ENCODE results near the gene CAPN5. TPM values are rescaled to one million over a fixed set of nuclear protein-coding genes. Genes with fewer than 3 reads are reported as not detected.

The CAPN5 gene
- total and polyA plus RNA-seq, 10 donors: 0.80 to 9.2 (median 4.6) TPM

- intact Hi-C loops (cut with DNase I; ENCODE audit: low total_unique reads): loop anchor here (5.0 kb wide), 2 partner anchors 57 to 417 kb away; no protein-coding TSS in a partner anchor
- no peak overlapping the region for H3K4me3 ChIP-seq
Measured at GRCh38 chr11:77129842-77130756, 63.3 kb downstream of the CAPN5 start.

GRCh38 chr11:77130763-77131513 lies 64.2 kb downstream of the CAPN5 start:
- WGBS, 5 donors: 67 to 90% (median 80%) methylated on average over 3 to 9 of the region's 9 CpGs

More at GRCh38 chr11:77129842-77130756, 63.3 kb downstream of the CAPN5 start:
- Histone ChIP-seq H3K27me3 (replicated peaks in 1 of 7) (peaks cover 0 to 27% (median 0%) of the 10 kb centered on the region in 7 donors), H3K4me1 (peaks cover 13 to 22% (median 18%) of the 10 kb centered on the region in 6 donors), H3K9me3 (no peaks in the 10 kb centered on the region), H3K36me3 (no peaks in the 10 kb centered on the region), H3K27ac (no peak overlapping the region)
- TF ChIP-seq, protein P1, sequence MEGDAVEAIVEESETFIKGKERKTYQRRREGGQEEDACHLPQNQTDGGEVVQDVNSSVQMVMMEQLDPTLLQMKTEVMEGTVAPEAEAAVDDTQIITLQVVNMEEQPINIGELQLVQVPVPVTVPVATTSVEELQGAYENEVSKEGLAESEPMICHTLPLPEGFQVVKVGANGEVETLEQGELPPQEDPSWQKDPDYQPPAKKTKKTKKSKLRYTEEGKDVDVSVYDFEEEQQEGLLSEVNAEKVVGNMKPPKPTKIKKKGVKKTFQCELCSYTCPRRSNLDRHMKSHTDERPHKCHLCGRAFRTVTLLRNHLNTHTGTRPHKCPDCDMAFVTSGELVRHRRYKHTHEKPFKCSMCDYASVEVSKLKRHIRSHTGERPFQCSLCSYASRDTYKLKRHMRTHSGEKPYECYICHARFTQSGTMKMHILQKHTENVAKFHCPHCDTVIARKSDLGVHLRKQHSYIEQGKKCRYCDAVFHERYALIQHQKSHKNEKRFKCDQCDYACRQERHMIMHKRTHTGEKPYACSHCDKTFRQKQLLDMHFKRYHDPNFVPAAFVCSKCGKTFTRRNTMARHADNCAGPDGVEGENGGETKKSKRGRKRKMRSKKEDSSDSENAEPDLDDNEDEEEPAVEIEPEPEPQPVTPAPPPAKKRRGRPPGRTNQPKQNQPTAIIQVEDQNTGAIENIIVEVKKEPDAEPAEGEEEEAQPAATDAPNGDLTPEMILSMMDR (IDR thresholded peaks at IDR 0.05 in 8 of 11, conservative IDR thresholded peaks at IDR 0.05 in 3 of 11): no peak
- TF ChIP-seq POLR2A (IDR thresholded peaks at IDR 0.05) (no peak), POLR2AphosphoS5 (IDR thresholded peaks at IDR 0.05) (no peak)
- DNase-seq: no peak
- 82 to 94% (median 90%) methylated on average over 8 to 11 of the region's 11 CpGs for WGBS, 5 donors

GRCh38 chr11:77131560-77131959 lies 64.8 kb downstream of the CAPN5 start:
- no peak overlapping the region for H3K27ac ChIP-seq
- intact Hi-C loops (cut with DNase I; ENCODE audit: low total_unique reads): no loop called here
- H3K9me3 ChIP-seq: no peaks in the 10 kb centered on the region
- peaks cover 0 to 21% (median 0%) of the 10 kb centered on the region in 7 donors for H3K27me3 ChIP-seq (replicated peaks in 1 of 7)
- peaks cover 13 to 22% (median 18%) of the 10 kb centered on the region in 6 donors for H3K4me1 ChIP-seq
- H3K36me3 ChIP-seq: no peaks in the 10 kb centered on the region
- H3K4me3 ChIP-seq: no peak overlapping the region
- no peak for DNase-seq
- TF ChIP-seq, protein P1 (IDR thresholded peaks at IDR 0.05 in 8 of 11, conservative IDR thresholded peaks at IDR 0.05 in 3 of 11): no peak
- TF ChIP-seq POLR2AphosphoS5 (IDR thresholded peaks at IDR 0.05): no peak
- no peak for TF ChIP-seq POLR2A (IDR thresholded peaks at IDR 0.05)
- WGBS, 5 donors: 52 to 84% (median 72%) methylated on average over 5 to 6 of the region's 6 CpGs

More at GRCh38 chr11:77130763-77131513, 64.2 kb downstream of the CAPN5 start:
- Histone ChIP-seq H3K9me3 (no peaks in the 10 kb centered on the region), H3K4me1 (peaks cover 13 to 22% (median 18%) of the 10 kb centered on the region in 6 donors), H3K27me3 (replicated peaks in 1 of 7) (peaks cover 0 to 23% (median 0%) of the 10 kb centered on the region in 7 donors), H3K36me3 (no peaks in the 10 kb centered on the region), H3K27ac (no peak overlapping the region), H3K4me3 (no peak overlapping the region)
- TF ChIP-seq, protein P1 (IDR thresholded peaks at IDR 0.05 in 8 of 11, conservative IDR thresholded peaks at IDR 0.05 in 3 of 11): no peak
- TF ChIP-seq POLR2A (IDR thresholded peaks at IDR 0.05) (no peak), POLR2AphosphoS5 (IDR thresholded peaks at IDR 0.05) (no peak)
- DNase-seq: no peak
- intact Hi-C loops (cut with DNase I; ENCODE audit: low total_unique reads): no loop called here
